H9 (cell line): ENCODE results near the gene CAMTA2. TPM values are rescaled to one million over a fixed set of nuclear protein-coding genes. Genes with fewer than 3 reads are reported as not detected.
A peak's percentile ranks its signal among the peaks of the same experiment; 100 is the strongest.

Experiments used
- DNase-seq: peaks from one replicate; pipeline ENCODE4 v3.0.0-alpha.2; 2017
- H2AFZ ChIP-seq: one replicate; pipeline ENCODE4 v1.6.1; 2013; ENCODE audit warnings: mild to moderate bottlenecking, low read length, control low read depth, moderate library complexity
- H2AK5ac ChIP-seq: 2 replicates; pipeline ENCODE4 v1.6.1; 2013; ENCODE audit warnings: low read length, control low read depth, mixed read lengths; ENCODE audit not compliant: insufficient read length
- H2BK120ac ChIP-seq: one replicate; pipeline ENCODE4 v1.6.1; 2013; ENCODE audit warnings: low read depth, mild to moderate bottlenecking, low read length, control low read depth, inconsistent platforms; ENCODE audit not compliant: poor library complexity, severe bottlenecking
- H2BK12ac ChIP-seq: 2 replicates; pipeline ENCODE4 v1.6.1; 2013; ENCODE audit warnings: low read length, control low read depth, mixed read lengths, low read depth; ENCODE audit not compliant: insufficient read length
- H2BK15ac ChIP-seq: 2 replicates; pipeline ENCODE4 v1.6.1; 2013; ENCODE audit warnings: low read depth, low read length, control low read depth
- H2BK20ac ChIP-seq: one replicate; pipeline ENCODE4 v1.6.1; 2013; ENCODE audit warnings: low read depth, mild to moderate bottlenecking, low read length, control low read depth, inconsistent platforms; ENCODE audit not compliant: poor library complexity, severe bottlenecking
- H2BK5ac ChIP-seq: 2 replicates; pipeline ENCODE4 v1.6.1; 2013; ENCODE audit warnings: low read length, control low read depth, mixed read lengths; ENCODE audit not compliant: insufficient read length
- H3K14ac ChIP-seq: 2 replicates; pipeline ENCODE4 v1.6.1; 2013; ENCODE audit warnings: low read length, control low read depth; ENCODE audit not compliant: insufficient read depth
- H3K18ac ChIP-seq: 2 replicates; pipeline ENCODE4 v1.6.1; 2013; ENCODE audit warnings: low read depth, mild to moderate bottlenecking, mixed read lengths, low read length, control low read depth; ENCODE audit not compliant: insufficient read length
- H3K23ac ChIP-seq: 2 replicates; pipeline ENCODE4 v1.6.1; 2013; ENCODE audit warnings: low read length, control low read depth, mixed read lengths, low read depth; ENCODE audit not compliant: insufficient read length
- H3K23me2 ChIP-seq: 2 replicates; pipeline ENCODE4 v1.6.1; 2013; ENCODE audit warnings: low read depth, mild to moderate bottlenecking, mixed read lengths, low read length, control low read depth; ENCODE audit not compliant: insufficient read length, poor library complexity, severe bottlenecking
- H3K27ac ChIP-seq: 2 replicates; pipeline ENCODE4 v1.5.1; 2013; ENCODE audit warnings: low read length, control low read depth, mixed read lengths, low read depth; ENCODE audit not compliant: insufficient read length
- H3K27me3 ChIP-seq: 2 replicates; pipeline ENCODE4 v1.6.1; 2013; ENCODE audit warnings: low read length, control low read depth, inconsistent platforms; ENCODE audit not compliant: insufficient read depth
- H3K4ac ChIP-seq: 2 replicates; pipeline ENCODE4 v1.6.1; 2013; ENCODE audit warnings: low read depth, mild to moderate bottlenecking, control low read depth, inconsistent platforms, low read length, moderate library complexity
- H3K4me1 ChIP-seq: 2 replicates; pipeline ENCODE4 v1.6.1; 2013; ENCODE audit warnings: low read length, control low read depth, inconsistent platforms; ENCODE audit not compliant: insufficient read depth
- H3K4me2 ChIP-seq: 2 replicates; pipeline ENCODE4 v1.6.1; 2013; ENCODE audit warnings: low read length, control low read depth, mixed read lengths; ENCODE audit not compliant: insufficient read length, insufficient read depth
- H3K56ac ChIP-seq: 2 replicates; pipeline ENCODE4 v1.6.1; 2013; ENCODE audit warnings: low read depth, mild to moderate bottlenecking, mixed read lengths, low read length, control low read depth; ENCODE audit not compliant: insufficient read length
- H3K79me1 ChIP-seq: 2 replicates; pipeline ENCODE4 v1.6.1; 2013; ENCODE audit warnings: low read depth, mild to moderate bottlenecking, moderate library complexity, low read length, control low read depth, inconsistent platforms; ENCODE audit not compliant: insufficient read depth, poor library complexity, severe bottlenecking
- H3K79me2 ChIP-seq: 2 replicates; pipeline ENCODE4 v1.6.1; 2013; ENCODE audit warnings: low read length, control low read depth, inconsistent platforms; ENCODE audit not compliant: insufficient read depth
- H3K9ac ChIP-seq: 2 replicates; pipeline ENCODE4 v1.6.1; 2013; ENCODE audit warnings: low read length, control low read depth, mixed read lengths; ENCODE audit not compliant: insufficient read length; ENCODE audit errors: extremely low read depth
- H3K9me3 ChIP-seq: one replicate; pipeline ENCODE4 v1.6.1; 2013; ENCODE audit warnings: low read depth, low read length, inconsistent platforms; ENCODE audit not compliant: control insufficient read depth
- H3T11ph ChIP-seq: one replicate; pipeline ENCODE4 v1.6.1; 2013; ENCODE audit warnings: mild to moderate bottlenecking, low read length, control low read depth, inconsistent platforms
- H4K20me1 ChIP-seq: one replicate; pipeline ENCODE4 v1.6.1; 2013; ENCODE audit not compliant: control insufficient read depth, insufficient read length, insufficient read depth
- H4K5ac ChIP-seq: 2 replicates; pipeline ENCODE4 v1.6.1; 2013; ENCODE audit warnings: low read depth, mild to moderate bottlenecking, mixed read lengths, low read length, control low read depth; ENCODE audit not compliant: insufficient read length
- H4K8ac ChIP-seq: replicated peaks from 2 replicates; pipeline ENCODE4 v1.6.1; 2013; ENCODE audit warnings: low read length, control low read depth, mixed read lengths, low read depth; ENCODE audit not compliant: insufficient read length
- H4K91ac ChIP-seq: 2 replicates; pipeline ENCODE4 v1.6.1; 2013; ENCODE audit warnings: low read depth, mild to moderate bottlenecking, moderate library complexity, mixed read lengths, low read length, control low read depth; ENCODE audit not compliant: insufficient read length
- H3K27ac Mint-ChIP-seq, 3 experiments: 2 replicates in 2 of 3; 3 replicates in 1 of 3; pipeline ENCODE4 v1.8.0; 2020 to 2021; ENCODE audit warnings: mixed read lengths in 3 of 3, mild to moderate bottlenecking in 1 of 3, moderate library complexity in 1 of 3
- H3K27me3 Mint-ChIP-seq: 2 replicates; pipeline ENCODE4 v1.8.0; 2021; ENCODE audit warnings: low read depth, mild to moderate bottlenecking, moderate library complexity, mixed read lengths
- H3K36me3 Mint-ChIP-seq, 3 experiments: 2 replicates in 2 of 3; 3 replicates in 1 of 3; pipeline ENCODE4 v1.8.0; 2020 to 2021; ENCODE audit warnings: low read depth in 3 of 3, mixed read lengths in 3 of 3; ENCODE audit not compliant: insufficient read depth in 1 of 3
- H3K4me1 Mint-ChIP-seq, 2 experiments: 2 replicates each; pipeline ENCODE4 v1.8.0; 2020; ENCODE audit warnings: mixed read lengths in 2 of 2
- H3K4me3 Mint-ChIP-seq, 2 experiments: 2 replicates in 1 of 2; 3 replicates in 1 of 2; pipeline ENCODE4 v1.8.0; 2020 to 2021; ENCODE audit warnings: mild to moderate bottlenecking in 2 of 2, mixed read lengths in 2 of 2, moderate library complexity in 1 of 2
- H3K9me3 Mint-ChIP-seq, 2 experiments: 2 replicates in 1 of 2; 3 replicates in 1 of 2; pipeline ENCODE4 v1.8.0; 2020; ENCODE audit warnings: mild to moderate bottlenecking in 2 of 2, mixed read lengths in 2 of 2, moderate library complexity in 1 of 2
- WGBS: extraction: QIAGEN DNeasy Blood & Tissue Kit; methylation state at CpG from one replicate; pipeline ENCODE4 v1.1.7; 2013; ENCODE audit warnings: missing lambda C conversion rate, low lambda C conversion rate, mixed read lengths; ENCODE audit not compliant: insufficient read length; ENCODE audit errors: extremely low coverage; 5-methylcytosine and 5-hydroxymethylcytosine counted together
- total RNA-seq: library from RNA; stranded (reverse); gene quantifications from 2 replicates; pipeline ENCODE4 v1.2.1, GENCODE V29; 2021
- TF ChIP-seq, protein P1 (sequence below): fragments of 200-600 bp; sonication (generic); conservative IDR thresholded peaks from 3 replicates; pipeline ENCODE4 v1.8.0; 2021; ENCODE audit warnings: antibody characterized with exemption, mild to moderate bottlenecking

Gene CAMTA2
- total RNA-seq, 1 experiment from 2014 or later = 15.6 TPM

DNA sequence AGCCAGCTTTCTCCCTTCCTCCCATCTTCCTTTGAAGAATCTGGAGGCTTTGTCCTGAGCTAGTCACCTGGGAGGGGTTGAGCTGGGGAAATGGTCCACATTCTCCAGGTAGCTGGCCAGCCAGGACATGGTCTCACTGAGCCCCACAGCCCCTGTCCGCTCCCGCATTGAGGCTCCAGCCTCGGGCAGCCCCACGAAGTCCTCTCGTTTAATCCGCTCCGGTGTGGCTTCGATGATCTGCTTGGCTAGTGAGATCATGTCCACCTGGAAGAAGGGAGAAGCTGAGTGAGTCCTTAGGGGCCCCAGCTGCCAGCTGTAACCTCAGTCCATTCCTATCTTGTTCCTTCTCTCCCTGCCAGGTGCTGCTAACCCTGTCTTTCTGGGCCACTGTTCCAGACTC is 17.2 kb downstream of the CAMTA2 start:
- Histone ChIP-seq H4K5ac (no peak overlapping the region), H3K4me1 (peaks cover 10% of the 10 kb centered on the region; the same call in 1 of the 2 replicates), H3K56ac (no peak overlapping the region), H2BK15ac (no peak overlapping the region), H3K27ac (no peak overlapping the region), H3K9ac (no peak overlapping the region), H2AK5ac (no peak overlapping the region), H2BK12ac (no peak overlapping the region), H3K79me1 (peaks cover under 1% of the 10 kb centered on the region), H3T11ph (no peak overlapping the region), H3K4me2 (no peak overlapping the region), H4K8ac (no peak overlapping the region), H3K23me2 (peaks cover 23% of the 10 kb centered on the region), H3K18ac (no peak overlapping the region), H4K20me1 (no peaks in the 10 kb centered on the region), H2BK120ac (no peak overlapping the region), H2BK5ac (no peak overlapping the region), H3K9me3 (no peaks in the 10 kb centered on the region), H3K79me2 (peaks cover 2% of the 10 kb centered on the region; the same call in 1 of the 2 replicates), H2BK20ac (no peak overlapping the region), H4K91ac (no peak overlapping the region), H3K27me3 (peaks cover 11% of the 10 kb centered on the region; the same call in 1 of the 2 replicates), H2AFZ (no peak overlapping the region), H3K4ac (no peak overlapping the region), H3K23ac (no peak overlapping the region), H3K14ac (no peak overlapping the region)
- Mint-ChIP-seq H3K9me3 (peaks cover 2 to 12% of the 10 kb centered on the region in 2 experiments; a peak in 4 of 5 replicates), H3K27me3 (peaks cover 26% of the 10 kb centered on the region), H3K27ac (no peak overlapping the region), H3K36me3 (peaks cover 29 to 44% (median 38%) of the 10 kb centered on the region in 3 experiments), H3K4me3 (0 out of 5 replicates have a peak overlapping the region, but pooled peaks of 1 of the 2 experiments have one; percentile 31), H3K4me1 (peaks cover 36 to 38% of the 10 kb centered on the region in 2 experiments)
- no peak for DNase-seq
- TF ChIP-seq, protein P1, sequence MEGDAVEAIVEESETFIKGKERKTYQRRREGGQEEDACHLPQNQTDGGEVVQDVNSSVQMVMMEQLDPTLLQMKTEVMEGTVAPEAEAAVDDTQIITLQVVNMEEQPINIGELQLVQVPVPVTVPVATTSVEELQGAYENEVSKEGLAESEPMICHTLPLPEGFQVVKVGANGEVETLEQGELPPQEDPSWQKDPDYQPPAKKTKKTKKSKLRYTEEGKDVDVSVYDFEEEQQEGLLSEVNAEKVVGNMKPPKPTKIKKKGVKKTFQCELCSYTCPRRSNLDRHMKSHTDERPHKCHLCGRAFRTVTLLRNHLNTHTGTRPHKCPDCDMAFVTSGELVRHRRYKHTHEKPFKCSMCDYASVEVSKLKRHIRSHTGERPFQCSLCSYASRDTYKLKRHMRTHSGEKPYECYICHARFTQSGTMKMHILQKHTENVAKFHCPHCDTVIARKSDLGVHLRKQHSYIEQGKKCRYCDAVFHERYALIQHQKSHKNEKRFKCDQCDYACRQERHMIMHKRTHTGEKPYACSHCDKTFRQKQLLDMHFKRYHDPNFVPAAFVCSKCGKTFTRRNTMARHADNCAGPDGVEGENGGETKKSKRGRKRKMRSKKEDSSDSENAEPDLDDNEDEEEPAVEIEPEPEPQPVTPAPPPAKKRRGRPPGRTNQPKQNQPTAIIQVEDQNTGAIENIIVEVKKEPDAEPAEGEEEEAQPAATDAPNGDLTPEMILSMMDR = no peak
- WGBS = no CpG with 5 or more reads among the region's 8 CpGs
